H1 (cell line): Measurements from ENCODE around the gene TSPAN3.

Experiments used
- CTCF ChIP-seq, 3 experiments: IDR thresholded peaks; 1 replicate in 2 of 3; 2 replicates in 1 of 3; pipeline versions ENCODE4 v1.5.1 to v1.6.1; 2011; ENCODE audit warnings: low read length in 3 of 3, mild to moderate bottlenecking in 3 of 3, inconsistent platforms in 2 of 3, low read depth in 1 of 3, moderate library complexity in 1 of 3; ENCODE audit not compliant: insufficient read depth in 1 of 3; ENCODE audit errors: control extremely low read depth in 1 of 3
- E2F6 ChIP-seq: IDR thresholded peaks from 2 replicates; pipeline ENCODE4 v1.6.1; 2012; ENCODE audit warnings: inconsistent platforms
- MAX ChIP-seq: IDR thresholded peaks from 2 replicates; pipeline ENCODE4 v1.6.1; 2012; ENCODE audit warnings: inconsistent platforms
- NRF1 ChIP-seq: IDR thresholded peaks from 2 replicates; pipeline ENCODE4 v1.6.1; 2011; ENCODE audit warnings: mild to moderate bottlenecking, low read depth, low read length, improper control_type of control experiment
- RNF2 ChIP-seq: fragments of 200-900, 300-1000 bp; sonication (generic); IDR thresholded peaks from 2 replicates; pipeline ENCODE4 v1.7.1; 2016; ENCODE audit warnings: borderline replicate concordance, low read depth, mild to moderate bottlenecking, antibody characterized with exemption, low read length; ENCODE audit not compliant: poor library complexity, severe bottlenecking; ENCODE audit errors: missing control alignments
- USF2 ChIP-seq: IDR thresholded peaks from 2 replicates; pipeline ENCODE4 v1.6.1; 2011; ENCODE audit warnings: low read length, improper control_type of control experiment

GRCh38 chr15:77039217-77039533 is 31.7 kb downstream of the TSPAN3 start:
- TF ChIP-seq CTCF (IDR thresholded peaks at IDR 0.05; ENCODE audit: control extremely low read depth in 1 of 3, insufficient read depth in 1 of 3, low read depth in 1 of 3, low read length in 3 of 3) (no peak), E2F6 (no peak), MAX (no peak), NRF1 (no peak), USF2 (no peak), RNF2 (no peak)
